Endothelial cell of umbilical vein (primary cell): ENCODE measurements around the gene KANK3. TPM values are rescaled to one million over a fixed set of nuclear protein-coding genes. Genes with fewer than 3 reads are reported as not detected.
A peak's percentile ranks its signal among the peaks of the same experiment; 100 is the strongest.

Experiments used
- BruUV-seq: library from RNA; stranded (reverse); fragments of 400-500 nt; replicated peaks from 2 replicates; lab custom pipeline; 2021; lab: Mats Ljungman, UMichigan
- CTCF ChIA-PET: fragments of 300-600, 350-600 bp; sonication (Branson Sonifier 250); formaldehyde crosslinking; loops from one replicate; lab custom pipeline; 2021; ENCODE audit warnings: antibody characterized with exemption, inconsistent platforms; lab: Charles Lee
- POLR2A ChIA-PET: fragments of 300-600, 350-600 bp; sonication (Branson Sonifier 250); formaldehyde crosslinking; loops from one replicate; lab custom pipeline; 2021; ENCODE audit warnings: antibody characterized with exemption, inconsistent platforms; lab: Charles Lee
- DNase-seq: peaks from one replicate; pipeline ENCODE4 v3.0.0-alpha.2; 2011; ENCODE audit warnings: low read depth, low spot score
- FAIRE-seq: peaks from 2 replicates; lab custom pipeline; 2011; peaks lifted over from hg19 to GRCh38; lab: Jason Lieb, UNC
- H2AFZ ChIP-seq: 2 replicates; pipeline ENCODE4 v1.6.0; 2012; ENCODE audit warnings: low read depth, low read length, control low read depth, inconsistent platforms
- H3K27ac ChIP-seq: 2 replicates; pipeline ENCODE4 v1.5.1; 2011; ENCODE audit warnings: low read depth, mild to moderate bottlenecking, control low read depth, low read length, moderate library complexity; ENCODE audit not compliant: insufficient read depth
- H3K27me3 ChIP-seq, 2 experiments: 2 replicates each; pipeline versions ENCODE4 v1.6.0 to v1.6.1; 2011; ENCODE audit warnings: low read length in 2 of 2, mixed read lengths in 1 of 2; ENCODE audit not compliant: control insufficient read depth in 2 of 2, insufficient read depth in 2 of 2
- H3K36me3 ChIP-seq, 2 experiments: 2 replicates in 1 of 2; 3 replicates in 1 of 2; pipeline ENCODE4 v1.5.1; 2011; ENCODE audit warnings: low read length in 2 of 2, mild to moderate bottlenecking in 1 of 2, moderate library complexity in 1 of 2; ENCODE audit not compliant: control insufficient read depth in 2 of 2, insufficient read depth in 2 of 2; ENCODE audit errors: extremely low read depth in 1 of 2
- H3K4me1 ChIP-seq: 3 replicates; pipeline ENCODE4 v1.5.1; 2011; ENCODE audit warnings: mild to moderate bottlenecking, low read length; ENCODE audit not compliant: control insufficient read depth, insufficient read depth; ENCODE audit errors: extremely low read depth
- H3K4me2 ChIP-seq: 2 replicates; pipeline ENCODE4 v1.6.1; 2011; ENCODE audit warnings: low read length, control low read depth, mixed read lengths; ENCODE audit not compliant: insufficient read depth
- H3K4me3 ChIP-seq, 3 experiments: fragments of 200-600 bp in 1 of 3; sonication (generic), shearing (Covaris generic) in 1 of 3; replicated peaks in 1 of 3; 2 replicates each; pipeline ENCODE4 v1.5.1; 2011 to 2016; ENCODE audit warnings: control low read depth in 3 of 3, low read length in 3 of 3, mild to moderate bottlenecking in 2 of 3, inconsistent platforms in 1 of 3, low read depth in 1 of 3, moderate library complexity in 1 of 3; ENCODE audit not compliant: insufficient read depth in 1 of 3
- H3K79me2 ChIP-seq: 2 replicates; pipeline ENCODE4 v1.6.0; 2012; ENCODE audit warnings: low read length, inconsistent platforms; ENCODE audit not compliant: control insufficient read depth, insufficient read depth
- H3K9ac ChIP-seq: replicated peaks from 2 replicates; pipeline ENCODE3; 2011; ENCODE audit warnings: low read length, control low read depth; ENCODE audit not compliant: insufficient read depth; ENCODE audit errors: extremely low read depth
- H3K9me1 ChIP-seq: replicated peaks from 3 replicates; pipeline ENCODE4 v1.6.0; 2011; ENCODE audit warnings: mild to moderate bottlenecking, low read length; ENCODE audit not compliant: control insufficient read depth, insufficient read depth; ENCODE audit errors: extremely low read depth
- H3K9me3 ChIP-seq: replicated peaks from 2 replicates; pipeline ENCODE4 v1.5.1; 2012; ENCODE audit warnings: low read length, inconsistent platforms; ENCODE audit not compliant: control insufficient read depth, insufficient read depth
- H4K20me1 ChIP-seq: replicated peaks from 2 replicates; pipeline ENCODE3; 2011; ENCODE audit warnings: mild to moderate bottlenecking, low read length; ENCODE audit not compliant: control insufficient read depth, insufficient read depth; ENCODE audit errors: extremely low read depth
- EZH2 ChIP-seq: IDR thresholded peaks from 2 replicates; pipeline ENCODE4 v1.6.1; 2012; ENCODE audit warnings: borderline replicate concordance, low read depth, mild to moderate bottlenecking, moderate library complexity, low read length, inconsistent platforms; ENCODE audit not compliant: severe bottlenecking
- FOS ChIP-seq: IDR thresholded peaks from 2 replicates; pipeline ENCODE4 v1.6.1; 2011; ENCODE audit warnings: mild to moderate bottlenecking, low read length, moderate library complexity, borderline replicate concordance; ENCODE audit not compliant: insufficient read depth
- GATA2 ChIP-seq: IDR thresholded peaks from 2 replicates; pipeline ENCODE4 v1.7.0; 2011; ENCODE audit warnings: low read depth, mild to moderate bottlenecking, moderate library complexity, mixed read lengths, low read length; ENCODE audit not compliant: insufficient read length, insufficient read depth
- JUN ChIP-seq: IDR thresholded peaks from 2 replicates; pipeline ENCODE4 v1.6.1; 2011; ENCODE audit warnings: borderline replicate concordance, low read depth; ENCODE audit not compliant: insufficient read length, insufficient read depth
- MYC ChIP-seq: IDR thresholded peaks from one replicate; pipeline ENCODE4 v1.6.1; 2011; ENCODE audit warnings: mild to moderate bottlenecking, low read depth, low read length
- POLR2A ChIP-seq: IDR thresholded peaks from 2 replicates; pipeline ENCODE4 v1.6.1; 2012; ENCODE audit warnings: low read depth, mild to moderate bottlenecking, control low read depth, low read length
- POLR2AphosphoS5 ChIP-seq: IDR thresholded peaks from 2 replicates; pipeline ENCODE4 v1.6.1; 2012; ENCODE audit warnings: low read depth, mild to moderate bottlenecking, control low read depth, low read length, moderate library complexity; ENCODE audit not compliant: insufficient read depth
- dilution Hi-C: fragments of 300-500 bp; cut with MboI; formaldehyde crosslinking; loops from one replicate; pipeline ENCODE4 v1.15.0; 2019; ENCODE audit warnings: low sequenced_read_pairs; ENCODE audit not compliant: extremely low pct_ligation_motif_present
- intact Hi-C: fragments of 100-400 bp; cut with micrococcal nuclease; formaldehyde crosslinking; loops from one replicate; pipeline ENCODE4 v1.10.0; 2022
- polyA plus RNA-seq, 4 experiments: library from polyadenylated mRNA; depleted of rRNA in 3 of 4; stranded (reverse) in 3 of 4; unstranded in 1 of 4; fragments of >200 nt; gene quantifications; 2 replicates each; pipeline versions ENCODE4 v1.2.1 to v1.2.3, GENCODE V29; 2011 to 2012; ENCODE audit warnings: missing spikeins in 1 of 4
- total RNA-seq: library from RNA; stranded (reverse); gene quantifications from 2 replicates; pipeline ENCODE4 v1.2.3, GENCODE V29; 2021
- TF ChIP-seq, protein P1 (sequence below), 2 donors: IDR thresholded peaks; 1 replicate in 1 of 2; 2 replicates in 1 of 2; pipeline ENCODE4 v1.5.1; 2011; ENCODE audit warnings: low read length in 2 of 2, mild to moderate bottlenecking in 2 of 2, moderate library complexity in 2 of 2, control low read depth in 1 of 2, inconsistent platforms in 1 of 2, low read depth in 1 of 2; ENCODE audit not compliant: insufficient read depth in 1 of 2; ENCODE audit errors: extremely low read depth in 1 of 2
- TF ChIP-seq, protein P2 (sequence below): IDR thresholded peaks from 2 replicates; pipeline ENCODE4 v1.6.1; 2011; ENCODE audit not compliant: insufficient read depth, insufficient read length

The KANK3 gene
- total and polyA plus RNA-seq, 2 donors (not counting 3 experiments of a cell fraction or from before 2014, with no cell fraction given), result 22.1 to 30.0 TPM

- POLR2A ChIA-PET, result no interaction called here
Measured at GRCh38 chr19:8308891-8309291, 34.2 kb downstream of the KANK3 start.

More at GRCh38 chr19:8308891-8309291, 34.2 kb downstream of the KANK3 start:
- TF ChIP-seq MYC (no peak), FOS (no peak), POLR2A (no peak), EZH2 (no peak), GATA2 (no peak), POLR2AphosphoS5 (no peak), JUN (no peak)
- TF ChIP-seq, protein P1, sequence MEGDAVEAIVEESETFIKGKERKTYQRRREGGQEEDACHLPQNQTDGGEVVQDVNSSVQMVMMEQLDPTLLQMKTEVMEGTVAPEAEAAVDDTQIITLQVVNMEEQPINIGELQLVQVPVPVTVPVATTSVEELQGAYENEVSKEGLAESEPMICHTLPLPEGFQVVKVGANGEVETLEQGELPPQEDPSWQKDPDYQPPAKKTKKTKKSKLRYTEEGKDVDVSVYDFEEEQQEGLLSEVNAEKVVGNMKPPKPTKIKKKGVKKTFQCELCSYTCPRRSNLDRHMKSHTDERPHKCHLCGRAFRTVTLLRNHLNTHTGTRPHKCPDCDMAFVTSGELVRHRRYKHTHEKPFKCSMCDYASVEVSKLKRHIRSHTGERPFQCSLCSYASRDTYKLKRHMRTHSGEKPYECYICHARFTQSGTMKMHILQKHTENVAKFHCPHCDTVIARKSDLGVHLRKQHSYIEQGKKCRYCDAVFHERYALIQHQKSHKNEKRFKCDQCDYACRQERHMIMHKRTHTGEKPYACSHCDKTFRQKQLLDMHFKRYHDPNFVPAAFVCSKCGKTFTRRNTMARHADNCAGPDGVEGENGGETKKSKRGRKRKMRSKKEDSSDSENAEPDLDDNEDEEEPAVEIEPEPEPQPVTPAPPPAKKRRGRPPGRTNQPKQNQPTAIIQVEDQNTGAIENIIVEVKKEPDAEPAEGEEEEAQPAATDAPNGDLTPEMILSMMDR (IDR thresholded peaks at IDR 0.05; ENCODE audit: extremely low read depth in 1 of 2, insufficient read depth in 1 of 2, low read depth in 1 of 2, low read length in 2 of 2), result no peak
- TF ChIP-seq, protein P2, sequence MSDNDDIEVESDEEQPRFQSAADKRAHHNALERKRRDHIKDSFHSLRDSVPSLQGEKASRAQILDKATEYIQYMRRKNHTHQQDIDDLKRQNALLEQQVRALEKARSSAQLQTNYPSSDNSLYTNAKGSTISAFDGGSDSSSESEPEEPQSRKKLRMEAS, result no peak
- no peak for DNase-seq
- no peaks in the 10 kb centered on the region for H4K20me1 ChIP-seq
- H3K36me3 ChIP-seq, result no peaks in the 10 kb centered on the region
- peak overlapping the region; percentile 49 for H3K4me2 ChIP-seq
- no peak for FAIRE-seq
- H3K9me3 ChIP-seq, result no peaks in the 10 kb centered on the region
- H3K4me3 ChIP-seq, result peak overlapping the region; percentile 43 to 48 (median 44)
- no peaks in the 10 kb centered on the region for H3K9me1 ChIP-seq
- dilution Hi-C loops, result no loop called here
- CTCF ChIA-PET, result interaction anchor here (0.6 kb wide), 1 partner anchor 9 kb away, joined by 3 read pairs; no protein-coding TSS in a partner anchor
- peaks cover 19% of the 10 kb centered on the region for H3K4me1 ChIP-seq
- peak overlapping the region; percentile 69 for H3K27ac ChIP-seq
- peak overlapping the region; percentile 41 for H3K9ac ChIP-seq
- no peaks in the 10 kb centered on the region for H3K27me3 ChIP-seq
- peaks cover 11% of the 10 kb centered on the region for H3K79me2 ChIP-seq
- no peak overlapping the region for H2AFZ ChIP-seq
- intact Hi-C loops, result loop anchor here (1.0 to 2.0 kb wide), 2 partner anchors 12 to 34 kb away; partner anchors contain the start of genes KANK3, NDUFA7 and RPS28
- BruUV-seq, result TSS peak; percentile 63
